IPS-15b (cell line): ENCODE results near the gene KASH5.

Experiments used
- H3K27me3 ChIP-seq: one replicate; pipeline ENCODE4 v1.6.1; 2013; ENCODE audit warnings: low read length; ENCODE audit not compliant: control insufficient read depth, insufficient read depth
- H3K36me3 ChIP-seq: one replicate; pipeline ENCODE4 v1.6.1; 2013; ENCODE audit warnings: low read length; ENCODE audit not compliant: control insufficient read depth, insufficient read depth
- H3K4me1 ChIP-seq: one replicate; pipeline ENCODE4 v1.6.1; 2013; ENCODE audit warnings: mild to moderate bottlenecking, low read length; ENCODE audit not compliant: control insufficient read depth, insufficient read depth
- H3K4me3 ChIP-seq: one replicate; pipeline ENCODE4 v1.5.1; 2013; ENCODE audit warnings: low read depth, low read length
- H3K9ac ChIP-seq: one replicate; pipeline ENCODE4 v1.6.1; 2013; ENCODE audit warnings: low read depth, mild to moderate bottlenecking, low read length
- H3K9me3 ChIP-seq: one replicate; pipeline ENCODE4 v1.6.1; 2013; ENCODE audit warnings: mild to moderate bottlenecking, low read length; ENCODE audit not compliant: control insufficient read depth, insufficient read depth

The KASH5 gene

DNA sequence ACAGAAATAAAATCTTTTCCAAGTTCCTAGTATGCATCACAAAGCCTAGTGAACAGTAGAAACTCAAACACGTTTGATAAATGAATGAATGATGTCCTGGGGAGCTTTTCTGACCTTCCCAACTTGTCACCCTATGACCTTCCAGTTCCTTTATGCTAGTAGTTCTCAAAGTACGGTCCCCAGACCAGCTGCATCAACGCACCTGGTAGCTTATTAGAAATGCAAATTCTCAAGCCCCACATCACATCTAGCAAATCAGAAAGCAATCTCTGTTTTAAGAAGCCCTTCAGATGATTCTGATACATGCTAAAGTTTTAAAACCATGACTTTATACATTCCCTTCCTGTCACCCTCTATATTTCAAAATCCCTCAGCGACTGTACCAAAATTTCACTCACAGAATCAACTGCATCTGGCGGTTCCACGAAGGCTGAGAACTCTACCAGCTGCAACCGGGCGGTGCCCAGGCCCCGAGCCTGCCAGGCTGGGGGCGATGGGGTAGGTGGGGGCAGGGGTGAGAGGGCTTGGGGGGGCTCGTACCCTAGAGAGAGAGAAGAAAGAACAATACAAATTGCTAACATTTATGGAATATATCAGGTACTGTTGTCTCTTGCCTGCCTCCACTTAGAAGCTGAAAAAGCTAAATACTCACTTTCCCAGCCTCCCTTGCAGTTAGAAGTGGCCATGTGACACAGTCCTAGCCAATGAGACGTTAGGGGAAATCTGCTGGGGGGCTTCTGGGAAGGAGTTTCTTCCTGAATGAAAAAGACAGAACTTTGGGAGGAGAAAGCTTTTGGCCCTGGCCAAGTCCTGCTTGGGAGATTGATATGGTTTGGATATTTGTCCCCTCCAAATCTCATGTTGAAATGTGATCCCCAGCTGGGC, 39.5 kb upstream of the KASH5 start:
- no peaks in the 10 kb centered on the region for H3K9me3 ChIP-seq
- H3K4me1 ChIP-seq, result no peaks in the 10 kb centered on the region
- no peak overlapping the region for H3K9ac ChIP-seq
- no peaks in the 10 kb centered on the region for H3K27me3 ChIP-seq
- H3K4me3 ChIP-seq, result no peak overlapping the region
- peaks cover 61% of the 10 kb centered on the region for H3K36me3 ChIP-seq

DNA sequence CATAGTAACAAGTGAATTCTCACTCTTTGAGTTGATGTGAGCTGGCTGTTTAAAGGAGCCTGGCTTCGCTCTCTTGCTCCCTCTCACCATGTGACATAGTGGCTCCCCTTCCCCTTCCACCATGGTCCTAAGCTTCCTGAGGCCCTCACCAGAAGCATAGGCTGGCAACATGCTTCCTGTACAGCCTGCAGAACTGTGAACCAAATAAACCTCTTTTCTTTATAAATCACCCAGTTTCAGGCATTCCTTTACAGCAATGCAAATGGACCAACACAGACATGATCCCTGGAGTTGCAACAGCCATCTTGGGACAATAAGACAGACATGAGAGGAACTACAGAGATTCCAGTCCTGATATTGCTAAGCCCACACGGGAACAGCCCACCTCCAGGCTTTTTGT, 38.5 kb upstream of the KASH5 start:
- H3K9ac ChIP-seq, result no peak overlapping the region
- H3K36me3 ChIP-seq, result peaks cover 61% of the 10 kb centered on the region
- no peaks in the 10 kb centered on the region for H3K27me3 ChIP-seq
- no peaks in the 10 kb centered on the region for H3K4me1 ChIP-seq
- no peaks in the 10 kb centered on the region for H3K9me3 ChIP-seq
- H3K4me3 ChIP-seq, result no peak overlapping the region

DNA sequence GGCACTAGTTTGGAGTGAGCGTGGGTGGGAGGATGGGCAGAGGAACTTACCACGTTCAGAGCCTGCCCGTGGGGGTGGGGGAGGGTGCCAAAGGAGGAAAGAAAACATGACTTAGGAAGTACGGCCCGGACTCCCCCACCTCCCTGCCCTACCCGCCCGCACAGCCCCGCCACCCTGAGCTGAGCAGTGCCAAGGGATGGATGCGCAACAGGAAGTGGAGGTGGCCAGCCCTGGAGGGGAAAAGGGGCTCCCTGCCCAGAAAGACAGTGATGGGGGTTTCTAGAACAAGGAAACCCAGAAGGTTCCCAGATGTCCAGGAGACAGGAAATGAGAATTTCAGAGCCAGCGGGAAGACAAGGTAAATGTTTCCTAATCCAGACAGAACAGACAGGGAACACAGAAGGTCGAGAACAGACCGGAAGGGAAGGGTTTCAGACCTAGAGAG, 32.1 kb upstream of the KASH5 start:
- Histone ChIP-seq H3K9ac (no peak overlapping the region), H3K4me3 (no peak overlapping the region), H3K27me3 (no peaks in the 10 kb centered on the region), H3K9me3 (no peaks in the 10 kb centered on the region), H3K36me3 (peaks cover 37% of the 10 kb centered on the region), H3K4me1 (no peaks in the 10 kb centered on the region)

GRCh38 chr19:49356382-49356781, 31.7 kb upstream of the KASH5 start:
- Histone ChIP-seq H3K9me3 (no peaks in the 10 kb centered on the region), H3K4me3 (no peak overlapping the region), H3K36me3 (peaks cover 33% of the 10 kb centered on the region), H3K4me1 (no peaks in the 10 kb centered on the region), H3K27me3 (no peaks in the 10 kb centered on the region), H3K9ac (no peak overlapping the region)

DNA sequence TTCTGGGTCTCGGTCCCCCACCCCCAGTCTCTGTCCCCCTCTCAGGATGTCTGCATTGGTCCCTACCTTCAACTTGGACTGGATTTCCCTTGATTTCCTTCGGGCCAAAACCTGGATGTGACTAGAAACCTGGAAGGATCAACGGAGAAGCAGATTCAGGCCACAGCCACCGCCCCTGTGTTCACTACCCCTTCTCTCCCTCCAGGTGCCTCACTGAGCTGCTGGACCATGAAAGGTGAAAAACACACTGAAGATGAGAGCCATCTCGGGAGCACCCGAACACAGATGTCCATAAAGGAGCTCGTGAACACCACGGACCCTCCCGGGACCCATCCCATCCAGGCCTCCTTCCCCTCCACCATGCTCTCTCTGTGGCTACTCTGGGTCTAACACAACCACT, 30.9 kb upstream of the KASH5 start:
- Histone ChIP-seq H3K36me3 (peaks cover 28% of the 10 kb centered on the region), H3K4me3 (no peak overlapping the region), H3K9ac (no peak overlapping the region), H3K27me3 (no peaks in the 10 kb centered on the region), H3K9me3 (no peaks in the 10 kb centered on the region), H3K4me1 (no peaks in the 10 kb centered on the region)

DNA sequence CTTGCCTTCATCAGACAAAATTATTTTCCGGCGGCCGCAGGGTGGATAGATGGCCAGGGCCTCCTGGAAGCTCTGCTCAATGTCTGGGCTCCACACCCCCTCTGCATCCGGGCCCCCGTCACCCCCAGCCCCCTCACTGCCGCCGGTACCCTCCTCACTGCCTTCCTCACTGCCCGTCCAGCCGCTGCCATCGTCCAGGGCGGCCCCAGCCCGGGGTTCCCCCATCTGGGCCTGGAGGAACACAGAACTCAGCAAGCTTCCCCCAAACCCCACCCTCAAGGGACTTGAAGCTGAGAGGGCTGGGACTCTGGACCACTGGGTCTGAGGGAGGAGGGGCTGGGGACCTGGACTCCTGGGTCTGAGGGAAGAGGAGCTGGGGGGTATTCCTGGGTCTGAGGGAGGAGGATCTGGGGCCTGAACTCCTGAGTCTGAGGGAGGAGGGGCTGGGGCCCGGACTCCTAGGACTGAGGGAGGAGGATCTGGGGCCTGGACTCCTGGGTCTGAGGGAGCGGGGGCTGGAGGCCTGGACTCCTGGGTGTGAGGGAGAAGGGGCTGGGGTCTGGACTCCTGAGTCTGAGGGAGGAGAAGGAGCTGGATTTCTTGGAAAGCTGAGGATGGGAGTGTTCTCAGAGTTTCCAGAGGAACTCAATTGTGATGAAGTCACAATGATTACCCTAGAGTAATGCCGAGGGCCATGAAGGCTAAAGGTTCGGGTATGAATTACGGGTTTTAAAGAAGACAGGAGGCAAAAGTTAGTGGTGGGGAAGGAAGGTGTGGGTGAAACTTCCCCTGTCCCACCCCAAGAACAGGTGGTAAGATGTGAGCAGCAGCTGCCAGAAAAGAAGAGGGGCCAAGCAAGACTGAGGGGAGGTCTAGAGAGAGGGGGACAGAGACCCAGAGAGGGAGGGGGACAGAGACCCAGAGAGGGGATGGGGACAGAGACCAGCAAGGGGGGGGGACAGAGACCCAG, 27.9 kb upstream of the KASH5 start:
- Histone ChIP-seq H3K27me3 (no peaks in the 10 kb centered on the region), H3K9me3 (no peaks in the 10 kb centered on the region), H3K4me1 (no peaks in the 10 kb centered on the region), H3K36me3 (peaks cover 18% of the 10 kb centered on the region), H3K4me3 (no peak overlapping the region), H3K9ac (peak overlapping the region; percentile 37)

DNA sequence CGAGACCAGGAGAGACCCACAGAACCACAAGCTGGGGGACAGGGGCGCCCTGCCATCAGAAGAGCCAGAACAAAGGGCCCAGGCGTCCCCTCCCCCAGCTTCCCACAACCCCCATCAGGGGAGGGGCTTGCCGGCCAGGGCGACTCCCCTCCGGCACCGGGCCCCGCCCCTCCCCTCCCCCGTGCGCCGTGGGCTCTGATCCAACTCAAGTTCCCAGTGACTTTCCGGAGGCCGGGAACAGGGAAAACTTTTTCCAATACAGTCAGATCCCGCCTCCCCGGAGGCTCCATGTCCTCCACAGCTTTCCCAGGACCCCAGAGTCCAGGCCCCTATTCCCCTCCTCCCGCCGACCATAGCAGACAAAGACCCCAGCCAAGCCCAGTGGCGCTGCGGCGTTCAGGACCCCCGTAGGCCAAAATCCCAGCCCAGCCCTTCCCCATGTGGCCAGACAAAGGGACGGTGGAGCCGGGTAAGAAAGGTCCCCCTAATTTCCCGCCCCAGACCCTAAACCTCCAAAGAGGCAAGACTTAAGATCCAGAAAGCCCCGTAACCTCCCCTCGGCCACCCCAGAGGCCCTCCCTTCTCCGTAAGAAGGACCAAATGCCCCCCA, 26.5 kb upstream of the KASH5 start:
- peak overlapping the region; percentile 92 for H3K4me3 ChIP-seq
- peaks cover 12% of the 10 kb centered on the region for H3K36me3 ChIP-seq
- no peaks in the 10 kb centered on the region for H3K27me3 ChIP-seq
- peak overlapping the region; percentile 97 for H3K9ac ChIP-seq
- no peaks in the 10 kb centered on the region for H3K4me1 ChIP-seq
- H3K9me3 ChIP-seq, result no peaks in the 10 kb centered on the region

DNA sequence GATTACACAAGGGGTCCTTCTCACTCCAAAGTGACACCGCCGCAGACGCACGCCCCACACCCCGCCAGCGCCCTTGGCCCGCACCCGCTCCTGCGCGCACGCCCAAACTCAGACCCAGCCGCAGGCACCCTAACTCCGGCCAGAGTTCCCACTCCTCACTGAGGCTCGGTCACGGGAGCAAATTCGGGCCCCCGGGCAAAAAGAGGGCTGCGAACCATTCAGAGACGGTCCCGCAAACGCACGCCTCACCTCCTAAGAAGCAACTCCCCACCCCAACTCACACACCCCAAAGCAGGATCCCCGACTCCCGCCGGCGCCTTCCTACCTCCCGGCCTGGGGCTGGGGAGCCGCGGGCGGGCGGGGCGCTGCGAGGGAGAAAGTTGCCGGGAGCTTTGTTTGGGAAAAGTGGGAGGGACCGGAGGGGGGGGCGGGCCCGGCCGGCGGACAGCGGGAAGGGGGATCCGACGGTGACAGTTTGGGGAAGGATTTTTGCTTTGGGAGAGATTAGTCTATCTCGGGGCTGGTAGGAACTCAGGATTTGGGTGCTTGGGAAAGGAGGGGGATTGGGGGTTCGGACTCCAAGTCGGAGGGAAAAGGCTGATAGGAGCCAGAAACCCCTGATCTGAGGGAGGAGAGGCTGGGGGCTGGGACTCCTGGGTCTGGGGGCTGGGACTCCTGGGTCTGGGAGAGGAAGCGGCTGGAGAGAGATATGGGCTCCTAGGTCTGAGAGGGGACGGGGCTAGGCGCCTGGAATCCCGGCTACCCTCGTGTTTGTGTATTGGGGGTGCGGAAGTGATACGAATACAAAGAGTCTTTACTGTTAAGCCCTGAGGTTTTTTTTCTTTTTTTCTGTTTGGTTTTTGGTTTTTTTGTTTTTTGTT, 25.8 kb upstream of the KASH5 start, which contains the start of gene TEAD2:
TSS of gene TEAD2 (minus strand) at position 369 of the 881 bp plus-strand sequence. CDS start 2,341 bp downstream, outside the sequence.
- no peaks in the 10 kb centered on the region for H3K27me3 ChIP-seq
- H3K4me3 ChIP-seq, result peak within 1 kb of the TSS; percentile 92
- peak within 1 kb of the TSS; percentile 97 for H3K9ac ChIP-seq
- no peaks in the 10 kb centered on the region for H3K9me3 ChIP-seq
- H3K4me1 ChIP-seq, result no peaks in the 10 kb centered on the region
- H3K36me3 ChIP-seq, result peaks cover 8% of the 10 kb centered on the region

- H3K4me1 ChIP-seq, result no peaks in the 10 kb centered on the region
- H3K27me3 ChIP-seq, result no peaks in the 10 kb centered on the region
- H3K4me3 ChIP-seq, result peak overlapping the region; percentile 55
- peak overlapping the region; percentile 19 for H3K9ac ChIP-seq
- peaks cover 6% of the 10 kb centered on the region for H3K36me3 ChIP-seq
- no peaks in the 10 kb centered on the region for H3K9me3 ChIP-seq
These were observed 25.2 kb upstream of the KASH5 start for GRCh38 chr19:49362929-49363267.

DNA sequence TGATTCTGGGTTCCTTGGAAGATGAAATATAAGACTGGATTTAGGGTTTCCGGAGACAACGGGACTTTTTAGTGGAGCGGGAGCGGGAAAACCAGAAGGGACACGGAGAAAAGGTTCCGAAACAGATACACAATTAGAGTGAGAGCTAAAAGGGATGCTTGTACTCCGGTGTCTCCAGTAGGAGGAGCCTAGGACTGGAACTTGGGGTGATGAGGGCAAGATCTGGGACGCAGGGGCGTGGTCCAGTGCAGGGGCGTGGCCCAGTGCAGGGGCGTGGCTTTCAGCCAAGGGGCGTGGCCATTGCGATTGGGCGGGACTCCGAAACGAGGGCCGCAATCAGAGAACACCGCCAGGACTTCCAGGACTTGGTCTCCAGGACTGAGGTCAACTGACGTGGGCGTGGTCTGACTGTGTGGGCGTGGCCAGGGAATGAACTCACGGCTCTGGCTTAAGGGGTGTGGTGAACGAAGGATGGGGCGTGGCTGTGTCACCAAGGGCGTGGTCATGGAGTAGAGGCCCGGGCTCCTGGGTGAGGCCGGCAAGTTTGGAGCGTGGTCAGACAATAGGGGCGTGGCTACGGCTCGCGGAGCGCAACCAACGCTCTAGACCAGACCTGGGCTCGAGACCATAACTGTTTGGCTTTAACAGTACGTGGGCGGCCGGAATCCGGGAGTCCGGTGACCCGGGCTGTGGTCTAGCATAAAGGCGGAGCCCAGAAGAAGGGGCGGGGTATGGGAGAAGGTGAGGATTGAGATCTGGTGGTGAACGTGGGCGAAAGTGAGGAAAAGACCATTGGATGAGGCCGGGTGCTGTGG, 24.6 kb upstream of the KASH5 start, which contains the start of gene DKKL1:
TSS of gene DKKL1 (plus strand) at position 610 of the 815 bp plus-strand sequence. CDS start at position 732, 122 bp downstream.
- Histone ChIP-seq H3K4me1 (no peaks in the 10 kb centered on the region), H3K9me3 (no peaks in the 10 kb centered on the region), H3K27me3 (no peaks in the 10 kb centered on the region), H3K36me3 (peaks cover 6% of the 10 kb centered on the region), H3K9ac (peak within 1 kb of the TSS; percentile 24), H3K4me3 (peak within 1 kb of the TSS; percentile 55)
